Right lung (tissue), 5 donors: ENCODE measurements around the gene USH2A. TPM values are rescaled to one million over a fixed set of nuclear protein-coding genes. Genes with fewer than 3 reads are reported as not detected.
A peak's percentile ranks its signal among the peaks of the same experiment; 100 is the strongest.

Experiments
- DNase-seq, 2 donors: peaks; one replicate each; pipeline ENCODE4 v3.0.0-alpha.2; 2013
- polyA plus RNA-seq, 5 donors: library from polyadenylated mRNA; unstranded; fragments of 120-200 nt; gene quantifications; one replicate each; pipeline versions ENCODE4 v1.2.1 to v1.2.3, GENCODE V29; 2013; ENCODE audit warnings: inconsistent platforms in 1 of 5, low replicate concordance in 1 of 5; ENCODE audit not compliant: insufficient read length in 5 of 5, insufficient read depth in 1 of 5

USH2A gene
- polyA plus RNA-seq, 5 donors = 0.03 to 0.10 (median 0.06) TPM

DNA sequence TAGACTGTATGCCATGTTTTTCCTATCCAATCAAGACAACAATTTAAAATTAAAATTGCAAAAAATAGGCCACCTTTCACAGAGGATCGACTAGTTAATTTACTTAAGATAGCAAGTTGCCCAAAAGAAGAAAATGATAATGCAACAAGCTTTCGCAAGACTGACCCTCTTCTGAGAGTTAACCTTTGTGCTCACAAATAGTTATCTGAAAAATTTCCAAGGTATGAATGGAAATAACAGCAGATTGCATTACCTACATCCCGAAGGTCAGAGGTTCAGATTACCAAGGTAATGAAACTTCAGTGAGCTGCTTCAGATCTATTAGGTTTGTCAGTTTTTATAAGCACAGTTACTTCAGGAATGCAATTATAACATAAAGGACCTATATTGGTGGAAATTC is 558.2 kb downstream of the USH2A start:
- DNase-seq = no peak

DNA sequence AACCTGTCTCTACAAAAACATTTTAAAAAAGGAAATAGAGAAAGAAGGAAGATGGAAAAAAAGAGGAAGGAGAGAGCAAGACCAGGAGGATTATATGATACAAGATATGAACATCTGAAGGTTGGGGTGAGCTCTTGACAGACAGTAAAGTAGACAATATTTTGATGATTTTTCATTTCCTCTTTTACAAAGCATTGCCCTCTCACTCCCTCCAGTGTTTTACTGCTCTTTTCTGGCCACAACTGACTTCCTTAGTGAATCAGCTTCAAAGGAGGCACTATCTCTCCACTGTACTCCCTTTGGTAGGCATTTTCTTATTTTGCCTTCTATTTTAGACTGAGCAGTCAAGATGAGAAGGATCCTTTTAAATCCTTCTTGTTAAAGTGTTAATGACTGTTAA is 559.5 kb downstream of the USH2A start:
- DNase-seq = no peak

DNA sequence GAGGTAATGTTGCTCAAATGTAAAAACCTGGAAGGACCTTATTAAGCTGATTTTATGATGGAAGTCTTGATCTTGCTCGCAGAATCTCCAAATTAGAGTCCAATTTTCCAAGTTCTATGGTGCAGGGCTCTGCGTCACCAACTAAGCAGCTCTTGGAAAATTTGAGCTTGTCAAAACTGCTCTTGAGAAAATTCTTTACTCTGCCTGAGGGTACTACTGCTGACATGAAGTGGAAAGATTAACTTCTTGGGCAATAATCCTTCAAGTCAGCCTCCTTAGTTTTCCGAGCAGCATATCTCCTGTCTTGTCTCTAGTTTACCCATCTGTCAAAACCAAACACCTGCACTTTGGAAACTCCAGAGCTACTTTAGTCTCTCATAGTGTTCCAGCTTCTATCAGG is 562.4 kb downstream of the USH2A start:
- DNase-seq = peak in 1 of 2 donors; percentile 0

DNA sequence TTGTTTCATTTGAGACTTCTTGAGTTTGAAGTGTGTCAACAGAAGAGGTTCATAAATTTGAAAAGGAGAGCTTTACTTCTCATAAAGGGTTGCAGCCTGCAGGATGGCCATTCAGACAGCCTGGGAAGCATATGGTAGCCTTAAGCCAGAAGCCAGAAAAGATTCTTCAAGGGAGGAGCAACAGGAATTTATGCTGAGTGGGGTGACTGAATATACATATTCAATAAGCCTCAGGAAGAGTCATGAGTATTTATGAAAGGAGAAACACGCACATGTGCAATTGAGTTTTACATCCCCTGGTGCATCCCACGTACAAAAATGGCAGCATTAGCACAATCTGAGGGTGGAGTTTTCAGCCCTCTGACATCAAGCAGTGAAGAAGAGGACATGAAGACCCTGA is 565.9 kb downstream of the USH2A start:
- no peak for DNase-seq

DNA sequence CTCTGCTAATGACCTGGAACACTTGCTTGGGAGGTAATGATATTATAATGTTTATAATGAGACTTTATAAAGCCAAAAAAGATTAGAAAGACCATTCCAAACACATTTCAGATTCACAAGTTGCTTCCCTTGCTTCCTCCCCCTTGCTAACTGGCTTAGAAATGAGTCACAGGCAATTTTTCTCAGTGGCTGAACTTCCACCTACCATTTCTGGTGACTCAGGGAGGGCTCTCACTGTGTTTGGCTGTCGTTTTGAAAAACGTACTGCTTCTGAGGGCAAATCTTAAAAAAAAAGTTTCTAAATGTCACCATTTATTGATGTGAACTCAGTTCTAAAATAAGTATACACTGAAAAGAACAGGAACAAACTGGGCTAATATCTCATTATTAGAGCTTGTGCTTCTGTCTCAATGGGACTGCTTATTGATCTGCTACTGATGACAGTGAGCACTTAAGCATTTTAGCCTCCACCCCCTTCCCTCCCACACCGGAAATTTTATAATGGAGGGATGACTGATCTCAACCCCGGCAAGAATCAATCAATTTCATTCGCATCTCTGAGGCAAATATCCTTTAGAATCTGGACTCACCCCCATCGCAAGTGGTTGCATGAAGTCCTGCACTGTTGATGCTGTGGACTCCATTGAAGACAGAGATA is 577.9 kb downstream of the USH2A start:
- no peak for DNase-seq

DNA sequence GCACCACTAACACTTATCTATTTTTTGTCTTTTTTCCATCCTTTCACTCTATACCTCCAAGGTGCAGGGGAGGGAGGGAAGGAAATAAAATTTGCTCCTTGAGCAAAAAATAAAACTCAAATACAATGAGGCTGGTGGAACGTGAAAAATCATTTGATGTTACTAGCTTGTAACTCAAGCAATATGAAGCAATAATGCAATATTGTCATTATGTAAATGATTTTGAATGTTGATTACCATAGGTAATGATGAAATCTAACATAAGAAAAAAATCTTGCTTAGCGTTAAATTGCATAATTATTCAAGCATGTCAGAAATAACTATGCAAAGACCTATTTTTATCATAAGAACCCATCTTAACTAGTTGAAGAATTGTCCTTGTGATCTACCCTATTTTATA is 578.5 kb downstream of the USH2A start:
- DNase-seq = no peak

DNA sequence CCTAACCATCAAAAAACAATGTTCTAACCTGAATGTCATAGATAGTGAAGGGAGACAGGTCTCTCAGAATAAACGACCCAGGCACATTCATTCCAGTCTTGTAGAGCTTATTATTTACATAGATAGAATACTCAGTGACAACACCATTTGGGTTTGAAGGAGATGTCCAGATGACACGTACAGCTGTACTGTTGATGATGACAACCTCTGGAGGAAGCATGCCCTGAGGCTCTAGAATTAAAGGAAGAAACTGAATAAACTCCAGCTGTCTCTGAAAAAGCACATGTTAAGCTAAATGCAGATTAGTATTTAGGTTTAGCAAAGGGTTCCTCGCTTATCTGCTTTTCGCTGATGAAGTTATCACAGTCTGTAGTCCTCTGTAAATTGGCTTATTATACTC is 579.0 kb downstream of the USH2A start:
- no peak for DNase-seq

DNA sequence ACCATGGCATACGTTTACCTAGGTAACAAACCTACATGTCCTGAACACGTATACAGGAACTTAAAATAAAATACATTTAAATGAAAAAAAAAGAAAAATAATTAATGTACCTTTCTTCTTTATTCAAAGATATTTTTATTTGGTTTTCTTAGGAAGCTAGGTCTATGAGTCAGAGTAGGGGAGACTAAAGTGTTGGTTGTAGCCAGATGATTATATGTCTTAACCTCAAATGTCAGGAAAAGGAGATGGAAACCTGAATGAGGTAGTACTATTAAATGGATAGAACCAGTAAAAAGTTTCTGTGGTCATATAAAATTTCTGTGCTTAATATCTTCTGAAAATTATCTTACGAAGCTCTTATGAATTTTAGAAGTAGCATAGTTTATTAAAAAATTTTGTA is 580.3 kb downstream of the USH2A start:
- no peak for DNase-seq

DNA sequence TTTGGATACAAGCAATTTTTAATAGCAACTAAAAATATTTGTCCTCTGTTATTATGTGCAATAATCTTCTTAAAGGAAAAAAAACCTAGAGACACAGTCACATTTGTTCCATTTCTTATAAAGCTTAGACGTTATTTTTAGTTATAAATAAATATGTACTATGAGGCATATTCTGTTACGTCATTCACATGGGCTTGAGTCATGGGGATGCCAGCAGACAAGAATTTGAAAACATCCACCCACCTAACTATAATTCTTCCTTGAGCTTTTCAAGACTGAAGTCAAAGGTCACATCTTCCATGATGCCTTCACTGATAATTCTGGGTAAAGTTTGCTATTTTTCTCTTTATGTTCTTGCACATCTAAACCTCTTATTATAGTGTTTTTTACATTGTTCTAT is 587.3 kb downstream of the USH2A start:
- no peak for DNase-seq

DNA sequence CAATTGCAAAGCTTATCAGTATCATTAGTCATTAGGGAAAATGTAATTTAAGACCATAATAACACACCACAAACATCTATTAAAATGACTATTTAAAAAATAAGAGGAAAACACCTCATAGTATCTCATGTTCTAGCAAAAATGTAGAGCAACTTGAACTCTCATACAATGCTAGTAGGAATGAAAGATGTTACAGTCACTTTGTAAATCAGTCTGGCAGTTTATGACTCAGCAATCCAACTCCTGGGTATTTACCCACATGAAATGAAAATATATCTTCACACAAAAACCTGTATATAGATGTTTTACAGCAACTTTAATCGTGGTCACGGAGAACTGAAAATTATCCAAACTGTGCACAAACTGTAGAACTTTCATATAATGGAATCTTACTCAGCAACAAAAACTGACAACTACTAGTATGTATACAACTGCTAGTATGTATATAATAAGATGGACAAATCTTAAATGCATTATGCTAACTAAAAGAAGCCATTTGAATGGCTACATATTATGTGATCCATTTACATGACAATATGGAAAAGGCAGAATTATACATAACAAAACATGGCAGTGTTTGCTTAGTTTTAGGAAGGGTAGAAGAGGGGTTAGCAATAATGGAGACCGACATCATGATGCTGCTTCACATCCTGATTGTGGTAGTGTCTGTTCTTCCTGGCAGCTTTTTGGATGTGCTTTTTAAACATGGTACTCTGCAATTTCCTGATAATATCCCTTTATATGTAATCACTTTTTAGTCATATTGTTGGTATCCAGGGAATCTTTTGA is 589.1 kb downstream of the USH2A start:
- no peak for DNase-seq

DNA sequence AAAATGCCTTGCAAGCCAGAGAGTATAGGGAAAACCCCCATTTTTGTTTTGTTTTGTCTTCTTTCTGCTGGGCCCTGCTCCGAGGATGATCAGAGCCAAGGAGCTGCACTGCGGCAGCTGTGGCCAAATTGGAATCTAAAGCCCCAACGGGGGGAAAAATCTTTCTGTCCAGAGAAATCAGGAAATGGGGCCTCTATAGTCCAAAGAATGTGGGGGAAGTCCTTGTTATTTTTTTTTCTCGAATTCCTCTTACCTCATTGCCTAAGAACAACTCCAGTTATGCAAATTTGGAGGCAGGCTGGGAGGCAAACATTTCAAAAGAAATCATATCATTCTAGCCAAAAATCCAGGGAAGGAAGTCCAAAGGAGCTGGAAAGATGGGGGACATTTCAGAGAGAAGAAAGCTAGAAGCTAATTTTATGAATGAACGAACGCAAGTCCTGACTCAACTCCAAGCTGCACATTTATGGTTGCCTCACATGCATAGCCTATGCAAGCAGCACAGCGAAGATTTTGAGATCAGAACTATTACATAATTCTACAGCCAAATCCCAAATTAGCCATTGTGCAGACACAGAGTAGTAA is 592.9 kb downstream of the USH2A start:
- DNase-seq = no peak

DNA sequence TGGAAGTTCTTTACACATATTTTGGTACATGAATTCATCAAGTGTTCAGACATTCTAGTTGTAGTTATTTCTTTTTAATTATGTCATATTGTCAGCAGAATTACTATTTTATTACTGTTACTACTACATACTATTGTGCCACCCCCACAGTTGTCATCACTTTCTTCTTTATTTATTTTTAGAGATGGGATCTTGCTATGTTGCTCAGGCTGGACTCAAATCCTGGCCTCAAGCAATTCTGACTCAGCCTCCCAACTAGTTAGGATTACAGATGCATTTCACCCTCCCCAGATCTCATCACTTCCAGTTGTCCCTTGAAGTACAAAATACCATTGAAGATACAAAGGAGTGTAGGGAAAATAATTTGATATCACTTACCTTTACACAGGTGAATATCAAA is 598.2 kb downstream of the USH2A start:
- DNase-seq = no peak

DNA sequence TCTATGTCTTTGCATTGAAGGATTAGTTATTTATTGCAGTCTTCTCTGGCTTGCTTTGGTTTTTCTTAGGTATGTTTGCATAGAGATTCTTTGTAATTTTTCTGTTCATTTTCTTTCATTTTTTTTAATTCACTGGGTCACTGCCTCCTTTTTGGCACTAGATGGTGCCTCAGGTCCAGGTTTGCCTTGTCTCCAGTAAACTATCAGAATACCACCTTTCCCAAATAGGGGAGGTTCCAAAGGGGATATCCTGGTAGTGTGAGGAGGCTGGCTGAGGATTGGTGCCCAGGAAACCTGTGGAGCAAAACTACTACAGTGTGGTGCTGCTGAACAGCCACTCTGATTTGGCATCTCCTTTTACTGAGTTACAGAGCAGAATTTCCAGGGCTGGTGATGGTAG is 599.0 kb downstream of the USH2A start:
- DNase-seq = no peak

DNA sequence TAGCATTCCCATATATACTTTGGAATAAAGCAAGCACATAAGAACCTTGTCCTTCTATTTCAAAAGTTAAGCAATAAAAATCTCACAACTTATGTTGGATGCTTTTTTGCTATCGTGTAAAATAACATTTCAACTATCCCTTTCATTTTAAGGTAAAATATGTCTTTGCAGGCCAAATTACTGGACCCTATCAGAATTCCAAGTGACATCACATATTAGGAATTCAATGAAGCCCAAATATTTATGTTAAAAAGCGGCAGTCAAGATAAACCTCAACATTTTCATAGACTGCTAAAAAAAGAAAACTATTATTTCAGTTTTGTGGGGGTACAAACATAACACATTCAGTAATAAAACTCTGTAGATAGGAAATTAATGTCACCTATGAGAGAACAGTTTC is 604.1 kb downstream of the USH2A start:
- DNase-seq = no peak

DNA sequence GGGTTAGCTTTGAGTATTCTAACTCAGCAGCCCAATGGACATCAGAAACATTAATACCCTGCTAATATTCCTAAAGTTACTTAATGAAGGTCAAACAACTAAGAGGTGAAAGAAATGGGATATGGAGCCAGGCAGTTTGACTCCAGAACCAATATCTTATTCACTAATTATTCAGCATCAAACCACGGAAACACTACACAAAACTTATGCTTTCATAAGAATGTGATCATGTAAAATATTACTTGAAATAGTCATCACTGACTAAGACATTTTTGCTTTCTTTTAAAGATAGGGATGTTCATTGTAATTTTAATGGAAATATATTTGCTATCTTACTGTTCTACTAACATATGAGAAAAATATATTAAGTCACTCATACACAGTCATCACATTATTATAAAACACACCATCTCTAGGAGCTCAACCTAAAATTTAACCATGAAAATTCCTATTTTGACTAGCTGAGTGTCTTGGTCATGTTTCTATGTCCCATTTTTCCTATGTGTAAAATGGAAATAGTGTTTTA is 615.3 kb downstream of the USH2A start:
- no peak for DNase-seq

DNA sequence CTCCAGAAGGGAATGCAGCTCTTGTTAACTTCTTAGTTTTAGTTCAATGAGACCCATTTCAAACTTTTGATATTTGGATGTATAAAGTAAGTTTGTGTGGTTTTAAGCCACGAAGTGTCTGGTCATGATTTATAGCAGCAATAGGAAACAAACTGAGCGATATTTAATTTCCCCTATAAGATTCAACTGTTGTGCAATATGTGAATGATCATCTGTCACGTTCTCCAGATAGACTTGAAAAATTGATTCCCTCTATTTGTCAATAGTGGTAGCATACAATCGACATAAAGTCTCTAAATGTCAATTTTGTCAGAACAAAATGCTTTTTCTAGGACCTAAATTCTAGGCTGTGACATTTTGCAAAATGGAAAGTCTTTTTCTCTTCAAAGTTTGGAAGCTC is 616.0 kb downstream of the USH2A start:
- no peak for DNase-seq

DNA sequence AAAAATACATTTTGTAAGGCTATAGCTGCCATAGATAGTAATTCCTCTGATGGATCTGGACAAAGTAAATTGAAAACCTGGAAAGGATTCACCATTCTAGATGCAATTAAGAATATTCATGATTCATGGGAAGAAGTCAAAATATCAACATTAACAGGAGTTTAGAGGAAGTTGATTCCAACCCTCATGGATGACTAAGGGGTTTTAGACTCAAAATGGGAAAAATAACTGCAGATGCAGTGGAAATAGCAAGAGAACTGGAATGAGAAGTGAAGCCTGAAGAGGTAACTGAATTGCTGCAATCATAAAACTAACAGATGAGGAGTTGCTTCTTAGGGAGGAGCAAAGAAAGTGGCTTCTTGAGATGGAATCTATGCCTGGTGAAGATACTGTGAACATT is 625.4 kb downstream of the USH2A start:
- no peak for DNase-seq

DNA sequence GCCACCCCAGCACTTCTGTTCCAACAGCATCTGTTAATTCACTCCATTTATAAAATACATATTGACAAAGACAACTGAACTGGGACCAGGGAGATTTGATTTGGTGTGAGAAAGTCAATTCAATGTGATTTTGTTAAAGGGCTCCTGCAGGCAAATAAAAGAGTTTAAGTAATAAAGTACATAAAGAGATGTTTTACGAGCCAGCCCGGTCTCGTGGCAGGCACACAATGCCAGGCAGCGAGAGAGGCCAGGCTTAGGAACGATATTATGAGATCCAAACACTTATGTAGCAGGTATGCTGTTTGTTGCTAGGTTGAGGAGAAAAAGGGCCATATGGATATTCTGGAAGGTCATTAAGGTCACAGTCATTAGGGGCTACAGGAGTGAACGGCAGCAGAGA is 629.1 kb downstream of the USH2A start:
- DNase-seq = no peak

DNA sequence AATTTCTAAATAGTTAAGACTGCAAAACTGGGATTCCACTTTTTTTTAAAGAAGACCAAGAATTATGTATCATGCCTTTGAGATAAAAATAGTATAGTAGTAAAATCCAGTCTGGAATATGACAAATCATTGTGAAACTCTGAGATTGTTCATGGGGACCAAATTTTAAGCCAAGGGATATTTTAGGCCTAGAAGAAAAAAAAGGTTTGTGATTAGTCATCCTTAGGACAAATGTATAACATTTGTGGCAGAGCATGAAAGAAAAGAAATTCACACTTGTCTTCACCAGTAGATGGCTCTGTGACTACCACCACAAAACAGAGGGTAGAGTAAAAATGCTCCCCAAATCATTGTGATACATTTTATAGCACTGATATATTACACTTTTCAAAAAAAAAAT is 630.1 kb downstream of the USH2A start:
- DNase-seq = peak in 1 of 2 donors; percentile 4

DNA sequence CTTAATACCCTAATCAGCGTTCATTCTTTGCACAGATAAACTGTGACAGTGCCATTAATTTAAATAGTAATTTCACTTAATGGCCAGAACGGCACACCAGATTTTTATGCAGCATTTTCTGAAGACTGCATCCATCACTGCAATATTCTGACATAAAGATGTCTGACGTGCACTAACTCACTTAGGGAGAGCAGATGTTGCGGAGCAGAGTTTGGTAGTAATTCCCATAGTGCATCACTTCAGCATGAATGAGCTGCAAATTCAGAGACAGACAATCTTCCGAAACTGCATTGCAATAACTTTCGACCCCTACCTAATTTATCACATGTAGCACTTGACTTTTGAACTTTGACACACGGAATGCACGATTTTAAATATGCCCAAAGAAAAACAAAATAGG is 630.8 kb downstream of the USH2A start:
- DNase-seq = no peak

DNA sequence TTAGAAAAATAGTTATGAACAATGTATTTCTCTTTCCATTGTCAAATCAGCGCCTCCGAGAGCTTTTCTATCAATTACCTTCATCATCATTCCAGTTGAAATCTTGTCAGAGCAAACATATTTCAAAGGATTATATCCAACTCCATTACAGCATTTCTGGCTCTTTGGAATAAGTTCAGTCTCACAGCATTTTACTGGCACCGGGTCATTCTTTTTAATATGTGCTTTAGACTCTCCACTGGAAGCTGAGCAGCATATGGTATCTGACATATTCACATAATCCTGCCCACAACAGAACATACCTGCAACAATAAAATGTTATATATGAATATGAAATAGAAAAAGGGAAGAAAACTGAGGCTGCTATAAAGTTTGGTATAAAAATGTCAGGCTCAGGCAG is 633.3 kb downstream of the USH2A start:
- no peak for DNase-seq

DNA sequence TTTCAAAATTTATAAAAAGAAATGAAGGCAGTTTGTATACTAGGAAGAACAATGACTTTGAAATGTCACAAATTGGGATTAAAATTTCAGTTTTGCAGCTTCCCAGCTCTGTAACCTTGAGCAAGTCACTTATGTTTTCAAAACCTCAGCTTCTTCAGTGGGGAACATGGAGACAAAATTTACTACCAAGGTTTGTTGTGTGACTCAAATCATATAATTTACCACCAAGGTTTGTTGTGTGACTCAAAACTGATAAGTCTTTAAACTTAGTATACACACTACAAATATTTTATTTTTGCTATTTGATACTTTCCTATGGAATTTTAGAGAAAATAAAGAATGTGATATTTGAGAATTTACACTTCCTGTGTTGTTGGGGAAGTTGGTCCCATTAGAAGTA is 636.3 kb downstream of the USH2A start:
- DNase-seq = no peak

DNA sequence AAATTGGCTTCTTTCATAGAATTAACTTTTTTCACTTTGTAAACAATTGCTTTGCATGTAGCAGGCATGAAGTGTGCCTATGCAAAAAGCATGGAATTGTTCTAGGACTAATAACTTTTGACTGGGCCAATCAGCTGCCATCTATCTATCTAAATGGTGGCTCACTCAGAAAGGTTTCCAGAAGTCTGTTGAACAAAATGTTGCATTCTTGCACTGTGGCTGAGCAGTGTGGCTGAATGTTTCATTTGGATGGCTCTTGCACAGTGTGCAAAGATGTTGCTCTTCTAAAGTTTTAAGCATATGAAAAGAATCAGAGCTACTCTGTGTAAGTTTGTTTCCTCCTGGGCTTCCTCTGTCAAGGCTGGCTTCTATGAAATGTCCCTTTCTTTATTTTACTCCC is 642.6 kb downstream of the USH2A start:
- DNase-seq = no peak
